Chondrocyte (in vitro differentiated cells): Measurements from ENCODE around the gene SGCG. TPM values are rescaled to one million over a fixed set of nuclear protein-coding genes. Genes with fewer than 3 reads are reported as not detected.

Experiments used
- DNase-seq: peaks from one replicate; pipeline ENCODE4 v3.0.0; 2021; ENCODE audit warnings: mixed read lengths, low spot score
- H3K27ac Mint-ChIP-seq: one replicate; pipeline ENCODE4 v1.8.0; 2021; ENCODE audit warnings: mild to moderate bottlenecking, moderate library complexity, mixed read lengths; ENCODE audit not compliant: unreplicated experiment
- H3K27me3 Mint-ChIP-seq: 2 replicates; pipeline ENCODE4 v1.8.0; 2021; ENCODE audit warnings: low read depth, mixed read lengths
- H3K36me3 Mint-ChIP-seq: 2 replicates; pipeline ENCODE4 v1.8.0; 2021; ENCODE audit warnings: low read depth, mixed read lengths
- H3K4me1 Mint-ChIP-seq: 2 replicates; pipeline ENCODE4 v1.8.0; 2021; ENCODE audit warnings: low read depth, mild to moderate bottlenecking, mixed read lengths
- H3K4me3 Mint-ChIP-seq: one replicate; pipeline ENCODE4 v1.8.0; 2021; ENCODE audit warnings: mild to moderate bottlenecking, moderate library complexity, mixed read lengths; ENCODE audit not compliant: unreplicated experiment
- H3K9me3 Mint-ChIP-seq: 2 replicates; pipeline ENCODE4 v1.8.0; 2021; ENCODE audit warnings: low read depth, mixed read lengths
- total RNA-seq: library from RNA; stranded (reverse); gene quantifications from 3 replicates; pipeline ENCODE4 v1.2.1, GENCODE V29; 2021
- TF ChIP-seq, protein P1 (sequence below): fragments of 200-600 bp; sonication (generic); IDR thresholded peaks from 2 replicates; pipeline ENCODE4 v1.5.0; 2021; ENCODE audit warnings: antibody characterized with exemption, mild to moderate bottlenecking, moderate library complexity

Gene SGCG
- total RNA-seq, 1 donor from 2014 or later: 12.8 TPM

- peaks cover 19% of the 10 kb centered on the region for H3K4me1 Mint-ChIP-seq
- DNase-seq: peak; percentile 93
- peak overlapping the region; percentile 97 for H3K4me3 Mint-ChIP-seq
- H3K27ac Mint-ChIP-seq: peak overlapping the region; percentile 93
- TF ChIP-seq, protein P1, sequence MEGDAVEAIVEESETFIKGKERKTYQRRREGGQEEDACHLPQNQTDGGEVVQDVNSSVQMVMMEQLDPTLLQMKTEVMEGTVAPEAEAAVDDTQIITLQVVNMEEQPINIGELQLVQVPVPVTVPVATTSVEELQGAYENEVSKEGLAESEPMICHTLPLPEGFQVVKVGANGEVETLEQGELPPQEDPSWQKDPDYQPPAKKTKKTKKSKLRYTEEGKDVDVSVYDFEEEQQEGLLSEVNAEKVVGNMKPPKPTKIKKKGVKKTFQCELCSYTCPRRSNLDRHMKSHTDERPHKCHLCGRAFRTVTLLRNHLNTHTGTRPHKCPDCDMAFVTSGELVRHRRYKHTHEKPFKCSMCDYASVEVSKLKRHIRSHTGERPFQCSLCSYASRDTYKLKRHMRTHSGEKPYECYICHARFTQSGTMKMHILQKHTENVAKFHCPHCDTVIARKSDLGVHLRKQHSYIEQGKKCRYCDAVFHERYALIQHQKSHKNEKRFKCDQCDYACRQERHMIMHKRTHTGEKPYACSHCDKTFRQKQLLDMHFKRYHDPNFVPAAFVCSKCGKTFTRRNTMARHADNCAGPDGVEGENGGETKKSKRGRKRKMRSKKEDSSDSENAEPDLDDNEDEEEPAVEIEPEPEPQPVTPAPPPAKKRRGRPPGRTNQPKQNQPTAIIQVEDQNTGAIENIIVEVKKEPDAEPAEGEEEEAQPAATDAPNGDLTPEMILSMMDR: no peak
- H3K36me3 Mint-ChIP-seq: no peaks in the 10 kb centered on the region
- no peaks in the 10 kb centered on the region for H3K27me3 Mint-ChIP-seq
- no peaks in the 10 kb centered on the region for H3K9me3 Mint-ChIP-seq
Observed at GRCh38 chr13:23159760-23160637, 20.8 kb upstream of the SGCG start.

DNA sequence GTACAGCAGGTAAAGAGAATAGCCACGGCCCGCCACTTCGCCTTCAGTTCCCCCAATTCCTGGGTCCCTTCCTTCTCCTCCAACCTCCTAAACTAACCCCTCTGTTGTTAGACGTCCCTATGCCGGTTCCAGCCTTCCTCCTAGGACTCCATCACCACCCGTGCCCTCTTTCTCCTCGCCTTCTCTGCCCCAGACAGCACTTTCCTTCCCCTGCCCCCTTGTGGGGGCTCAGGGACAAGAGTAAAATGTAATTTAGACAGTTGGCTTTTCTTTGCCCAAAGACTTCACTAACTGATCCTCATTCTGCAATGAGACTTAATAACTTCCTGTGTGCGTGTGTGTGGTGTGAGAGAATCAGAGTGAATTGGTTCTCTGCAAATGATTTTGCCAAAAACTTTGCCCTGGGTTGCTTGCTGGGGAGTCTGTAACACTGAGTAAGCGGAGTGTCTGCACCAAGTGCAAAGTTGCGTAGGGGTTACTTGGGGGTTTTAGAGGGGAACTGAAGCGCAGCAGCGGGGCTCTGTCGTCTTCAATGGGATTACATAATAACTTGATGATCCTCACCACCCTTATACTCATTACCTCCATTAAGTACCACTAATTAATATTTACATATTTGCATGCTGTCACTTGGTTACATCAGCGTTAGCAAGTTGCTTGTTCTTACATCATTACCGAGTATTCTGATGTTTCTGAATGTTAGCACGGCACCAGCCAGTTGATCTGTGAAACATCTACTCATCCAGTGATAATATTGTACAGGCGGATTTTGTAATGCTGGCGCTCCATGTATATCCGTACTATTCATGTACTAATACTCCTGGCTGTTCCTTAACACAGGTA lies 19.9 kb upstream of the SGCG start:
- H3K27ac Mint-ChIP-seq: peak overlapping the region; percentile 93
- peaks cover 19% of the 10 kb centered on the region for H3K4me1 Mint-ChIP-seq
- H3K4me3 Mint-ChIP-seq: peak overlapping the region; percentile 90
- no peaks in the 10 kb centered on the region for H3K9me3 Mint-ChIP-seq
- TF ChIP-seq, protein P1: no peak
- H3K27me3 Mint-ChIP-seq: no peaks in the 10 kb centered on the region
- DNase-seq: no peak
- peaks cover 2% of the 10 kb centered on the region for H3K36me3 Mint-ChIP-seq

- peaks cover 4% of the 10 kb centered on the region for H3K36me3 Mint-ChIP-seq
- no peaks in the 10 kb centered on the region for H3K27me3 Mint-ChIP-seq
- TF ChIP-seq, protein P1: no peak
- no peak for DNase-seq
- peak overlapping the region; percentile 24 for H3K27ac Mint-ChIP-seq
- H3K4me3 Mint-ChIP-seq: peak overlapping the region; percentile 90
- peaks cover 19% of the 10 kb centered on the region for H3K4me1 Mint-ChIP-seq
- H3K9me3 Mint-ChIP-seq: no peaks in the 10 kb centered on the region
Observed at GRCh38 chr13:23161481-23161825, 19.3 kb upstream of the SGCG start.

DNA sequence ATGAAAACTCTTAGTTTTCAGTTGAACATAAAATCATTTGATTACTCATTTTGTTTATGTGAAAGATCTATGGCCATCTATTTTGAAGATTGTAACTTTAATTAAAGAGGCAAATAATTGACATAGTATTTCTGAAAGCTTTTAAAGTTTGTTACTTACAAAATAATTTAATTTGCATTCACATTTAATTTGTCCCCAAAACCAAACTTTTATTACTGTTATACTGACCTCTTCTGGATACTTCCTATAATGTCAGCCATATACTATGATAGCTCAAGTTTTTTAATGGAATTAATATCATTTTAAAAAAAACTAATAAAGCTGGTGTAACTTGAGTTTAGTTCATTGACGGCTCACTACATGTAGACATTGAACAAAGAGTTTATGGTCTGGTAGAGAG lies 4.9 kb upstream of the SGCG start:
- H3K9me3 Mint-ChIP-seq: no peaks in the 10 kb centered on the region
- DNase-seq: no peak
- no peaks in the 10 kb centered on the region for H3K27me3 Mint-ChIP-seq
- no peaks in the 10 kb centered on the region for H3K36me3 Mint-ChIP-seq
- no peak overlapping the region for H3K4me3 Mint-ChIP-seq
- peaks cover 21% of the 10 kb centered on the region for H3K4me1 Mint-ChIP-seq
- TF ChIP-seq, protein P1: peak; percentile 85
- no peak overlapping the region for H3K27ac Mint-ChIP-seq

GRCh38 chr13:23182142-23182541 lies 1.4 kb downstream of the SGCG start:
- DNase-seq: no peak
- Mint-ChIP-seq H3K4me3 (no peak overlapping the region), H3K27me3 (no peaks in the 10 kb centered on the region), H3K9me3 (no peaks in the 10 kb centered on the region), H3K36me3 (no peaks in the 10 kb centered on the region), H3K4me1 (peaks cover 16% of the 10 kb centered on the region), H3K27ac (no peak overlapping the region)
- TF ChIP-seq, protein P1: no peak
